ENCODE data around the gene HYAL2.

HYAL2 gene

GRCh38 chr3:50269460-50269859 is 53.1 kb downstream of the HYAL2 start:
- DNase-seq: peak in 1 of 14 donors; percentile 25

- peak in 9 of 14 donors; percentile 23 to 79 (median 51) for DNase-seq
These were observed 53.7 kb downstream of the HYAL2 start, which contains the start of gene SEMA3B for GRCh38 chr3:50268703-50269451. Gene SEMA3B, plus strand, starts transcription at chr3:50269147. Its CDS starts 94 bp downstream, at chr3:50269241.

- peak in 2 of 14 donors; percentile 46 to 54 for DNase-seq
These were observed 54.3 kb downstream of the HYAL2 start for GRCh38 chr3:50268276-50268675.
